ACC112 (cell line): ENCODE data around the gene HSDL1.

Source experiments
- H2AFZ ChIP-seq: fragments of 200-600 bp; sonication (generic); one replicate; pipeline ENCODE4 v1.6.0; 2017; ENCODE audit warnings: antibody characterized with exemption, low read length; ENCODE audit not compliant: unreplicated experiment
- H3K27ac ChIP-seq: fragments of 200-600 bp; sonication (generic); 2 replicates; pipeline ENCODE4 v1.5.1; 2014; ENCODE audit warnings: low read depth, mild to moderate bottlenecking, antibody characterized with exemption, low read length, moderate library complexity
- H3K27me3 ChIP-seq: fragments of 200-600 bp; sonication (generic); 2 replicates; pipeline ENCODE4 v1.6.1; 2014; ENCODE audit warnings: mild to moderate bottlenecking, antibody characterized with exemption, low read length, moderate library complexity, mixed read lengths; ENCODE audit not compliant: insufficient read depth
- H3K36me3 ChIP-seq: fragments of 200-600 bp; sonication (generic); 2 replicates; pipeline ENCODE4 v1.6.1; 2016; ENCODE audit warnings: mild to moderate bottlenecking, antibody characterized with exemption, low read length, moderate library complexity, mixed read lengths; ENCODE audit not compliant: insufficient read depth
- H3K4me1 ChIP-seq: fragments of 200-600 bp; sonication (generic); one replicate; pipeline ENCODE4 v1.6.1; 2016; ENCODE audit warnings: low read length, mixed read lengths; ENCODE audit not compliant: insufficient read depth, unreplicated experiment, control insufficient read depth
- H3K4me3 ChIP-seq: fragments of 200-600 bp; sonication (generic); 2 replicates; pipeline ENCODE4 v1.5.1; 2014; ENCODE audit warnings: mild to moderate bottlenecking, low read depth, low read length
- H3K79me2 ChIP-seq: fragments of 200-600 bp; sonication (generic); one replicate; pipeline ENCODE4 v1.6.0; 2016; ENCODE audit warnings: low read length; ENCODE audit not compliant: control insufficient read depth, unreplicated experiment, insufficient read depth

Gene HSDL1

GRCh38 chr16:84138500-84138823 is 6.5 kb downstream of the HSDL1 start:
- Histone ChIP-seq H3K36me3 (no peaks in the 10 kb centered on the region), H3K4me1 (no peaks in the 10 kb centered on the region), H3K27ac (no peak overlapping the region), H3K27me3 (no peaks in the 10 kb centered on the region), H3K4me3 (no peak overlapping the region), H3K79me2 (peaks cover 31% of the 10 kb centered on the region), H2AFZ (no peak overlapping the region)

- Histone ChIP-seq H3K4me3 (no peak overlapping the region), H2AFZ (no peak overlapping the region), H3K36me3 (no peaks in the 10 kb centered on the region), H3K79me2 (peaks cover 25% of the 10 kb centered on the region), H3K4me1 (no peaks in the 10 kb centered on the region), H3K27me3 (no peaks in the 10 kb centered on the region), H3K27ac (no peak overlapping the region)
Measured at GRCh38 chr16:84137769-84138357, 7.1 kb downstream of the HSDL1 start.

- H3K27me3 ChIP-seq: no peaks in the 10 kb centered on the region
- H3K79me2 ChIP-seq: peaks cover 21% of the 10 kb centered on the region
Measured at GRCh38 chr16:84137287-84137686, 7.7 kb downstream of the HSDL1 start.

GRCh38 chr16:84136331-84137125 is 8.4 kb downstream of the HSDL1 start:
- no peaks in the 10 kb centered on the region for H3K36me3 ChIP-seq
- H3K4me1 ChIP-seq: no peaks in the 10 kb centered on the region
- no peaks in the 10 kb centered on the region for H3K27me3 ChIP-seq
- peaks cover 16% of the 10 kb centered on the region for H3K79me2 ChIP-seq
- no peak overlapping the region for H3K27ac ChIP-seq
- H2AFZ ChIP-seq: no peak overlapping the region
- H3K4me3 ChIP-seq: no peak overlapping the region

More at GRCh38 chr16:84137287-84137686, 7.7 kb downstream of the HSDL1 start:
- no peaks in the 10 kb centered on the region for H3K36me3 ChIP-seq
- H3K4me3 ChIP-seq: no peak overlapping the region
- H3K27ac ChIP-seq: no peak overlapping the region
- H3K4me1 ChIP-seq: no peaks in the 10 kb centered on the region
- no peak overlapping the region for H2AFZ ChIP-seq

- Histone ChIP-seq H2AFZ (no peak overlapping the region), H3K27me3 (no peaks in the 10 kb centered on the region), H3K79me2 (peaks cover 10% of the 10 kb centered on the region), H3K4me3 (no peak overlapping the region), H3K27ac (no peak overlapping the region), H3K4me1 (no peaks in the 10 kb centered on the region), H3K36me3 (0 out of 2 replicates have a peak, but pooled peaks cover 9% of the 10 kb centered on the region)
Measured at GRCh38 chr16:84132527-84133285, 12.3 kb downstream of the HSDL1 start.

- Histone ChIP-seq H3K27me3 (no peaks in the 10 kb centered on the region), H3K79me2 (peaks cover under 1% of the 10 kb centered on the region), H2AFZ (no peak overlapping the region), H3K4me1 (no peaks in the 10 kb centered on the region), H3K4me3 (no peak overlapping the region), H3K27ac (no peak overlapping the region), H3K36me3 (0 out of 2 replicates have a peak, but pooled peaks cover 9% of the 10 kb centered on the region)
Measured at GRCh38 chr16:84131117-84131516, 13.9 kb downstream of the HSDL1 start.

- Histone ChIP-seq H3K79me2 (no peaks in the 10 kb centered on the region), H3K27ac (no peak overlapping the region), H3K36me3 (0 out of 2 replicates have a peak, but pooled peaks cover 1% of the 10 kb centered on the region), H3K4me3 (no peak overlapping the region), H3K27me3 (no peaks in the 10 kb centered on the region), H3K4me1 (no peaks in the 10 kb centered on the region), H2AFZ (no peak overlapping the region)
Measured at GRCh38 chr16:84124257-84125073, 20.5 kb downstream of the HSDL1 start.

- H3K4me3 ChIP-seq: no peak overlapping the region
- no peak overlapping the region for H2AFZ ChIP-seq
- no peaks in the 10 kb centered on the region for H3K27me3 ChIP-seq
- H3K27ac ChIP-seq: no peak overlapping the region
- H3K4me1 ChIP-seq: no peaks in the 10 kb centered on the region
- H3K79me2 ChIP-seq: peaks cover 8% of the 10 kb centered on the region
- no peaks in the 10 kb centered on the region for H3K36me3 ChIP-seq
Measured at GRCh38 chr16:84121007-84121406, 24.0 kb downstream of the HSDL1 start.

- H3K4me1 ChIP-seq: peaks cover 6% of the 10 kb centered on the region
- no peaks in the 10 kb centered on the region for H3K27me3 ChIP-seq
- no peak overlapping the region for H3K27ac ChIP-seq
- peaks cover 17% of the 10 kb centered on the region for H3K79me2 ChIP-seq
- no peak overlapping the region for H2AFZ ChIP-seq
- no peak overlapping the region for H3K4me3 ChIP-seq
- H3K36me3 ChIP-seq: no peaks in the 10 kb centered on the region
Measured at GRCh38 chr16:84120023-84120422, 25.0 kb downstream of the HSDL1 start.

GRCh38 chr16:84119368-84119767 is 25.6 kb downstream of the HSDL1 start:
- peaks cover 24% of the 10 kb centered on the region for H3K79me2 ChIP-seq
- no peaks in the 10 kb centered on the region for H3K27me3 ChIP-seq
- no peak overlapping the region for H3K4me3 ChIP-seq
- peaks cover 6% of the 10 kb centered on the region for H3K4me1 ChIP-seq
- H3K27ac ChIP-seq: no peak overlapping the region
- no peak overlapping the region for H2AFZ ChIP-seq
- H3K36me3 ChIP-seq: no peaks in the 10 kb centered on the region
